ENCODE data around the gene ATP7B. TPM values are rescaled to one million over a fixed set of nuclear protein-coding genes. Genes with fewer than 3 reads are reported as not detected.

ATP7B gene
- total RNA-seq, 1 donor from 2014 or later = 3.9 TPM

GRCh38 chr13:52005841-52006522, 5.3 kb downstream of the ATP7B start:
- H3K4me3 ChIP-seq (ENCODE audit: low read depth, low read length) = no peak overlapping the region
- no peak for FAIRE-seq
- no peak for DNase-seq (ENCODE audit: low read depth)
- H3K27me3 ChIP-seq (ENCODE audit: control insufficient read depth, insufficient read depth, low read length) = no peaks in the 10 kb centered on the region
- H3K36me3 ChIP-seq (ENCODE audit: control insufficient read depth, insufficient read depth, low read length) = no peaks in the 10 kb centered on the region
- no peak for TF ChIP-seq CTCF (IDR thresholded peaks at IDR 0.05; ENCODE audit: insufficient read depth, low read length, severe bottlenecking)

GRCh38 chr13:52004511-52005170, 6.6 kb downstream of the ATP7B start:
- Histone ChIP-seq H3K4me3 (ENCODE audit: low read depth, low read length) (no peak overlapping the region), H3K27me3 (ENCODE audit: control insufficient read depth, insufficient read depth, low read length) (peaks cover 4% of the 10 kb centered on the region), H3K36me3 (ENCODE audit: control insufficient read depth, insufficient read depth, low read length) (no peaks in the 10 kb centered on the region)
- no peak for DNase-seq (ENCODE audit: low read depth)
- no peak for TF ChIP-seq CTCF (IDR thresholded peaks at IDR 0.05; ENCODE audit: insufficient read depth, low read length, severe bottlenecking)
- FAIRE-seq = no peak

- Histone ChIP-seq H3K4me3 (ENCODE audit: low read depth, low read length) (no peak overlapping the region), H3K36me3 (ENCODE audit: control insufficient read depth, insufficient read depth, low read length) (no peaks in the 10 kb centered on the region), H3K27me3 (ENCODE audit: control insufficient read depth, insufficient read depth, low read length) (peaks cover 9% of the 10 kb centered on the region)
- TF ChIP-seq CTCF (IDR thresholded peaks at IDR 0.05; ENCODE audit: insufficient read depth, low read length, severe bottlenecking) = no peak
- DNase-seq (ENCODE audit: low read depth) (no peak), FAIRE-seq (no peak)
Measured at GRCh38 chr13:52003541-52003940, 7.7 kb downstream of the ATP7B start.

GRCh38 chr13:52002361-52002760, 8.9 kb downstream of the ATP7B start:
- no peak for TF ChIP-seq CTCF (IDR thresholded peaks at IDR 0.05; ENCODE audit: insufficient read depth, low read length, severe bottlenecking)
- no peak overlapping the region for H3K4me3 ChIP-seq (ENCODE audit: low read depth, low read length)
- no peak for FAIRE-seq
- peaks cover 14% of the 10 kb centered on the region for H3K27me3 ChIP-seq (ENCODE audit: control insufficient read depth, insufficient read depth, low read length)
- no peaks in the 10 kb centered on the region for H3K36me3 ChIP-seq (ENCODE audit: control insufficient read depth, insufficient read depth, low read length)
- DNase-seq (ENCODE audit: low read depth) = no peak

- H3K27me3 ChIP-seq (ENCODE audit: control insufficient read depth, insufficient read depth, low read length) = peaks cover 14% of the 10 kb centered on the region
- no peak for FAIRE-seq
- peak; percentile 64 for TF ChIP-seq CTCF (IDR thresholded peaks at IDR 0.05; ENCODE audit: insufficient read depth, low read length, severe bottlenecking)
- H3K4me3 ChIP-seq (ENCODE audit: low read depth, low read length) = no peak overlapping the region
- DNase-seq (ENCODE audit: low read depth) = peak; percentile 60
- no peaks in the 10 kb centered on the region for H3K36me3 ChIP-seq (ENCODE audit: control insufficient read depth, insufficient read depth, low read length)
Measured at GRCh38 chr13:52001120-52001731, 10.0 kb downstream of the ATP7B start.

Measured in bronchial epithelial cell (primary cell).